ENCODE data around the gene MAEA. TPM values are rescaled to one million over a fixed set of nuclear protein-coding genes. Genes with fewer than 3 reads are reported as not detected.

The MAEA gene
- total and polyA plus RNA-seq, 9 donors = 23.8 to 71.3 (median 56.7) TPM

- no peaks in the 10 kb centered on the region for H3K27me3 ChIP-seq
- H3K36me3 ChIP-seq = no peaks in the 10 kb centered on the region
- no peaks in the 10 kb centered on the region for H3K4me1 ChIP-seq (ENCODE audit: insufficient read depth)
- no peak for DNase-seq
- intact Hi-C loops (cut with DNase I) = no loop called here
- TF ChIP-seq POLR2A (IDR thresholded peaks at IDR 0.05) (no peak), CTCF (IDR thresholded peaks at IDR 0.05) (no peak), EP300 (IDR thresholded peaks at IDR 0.05) (no peak)
- H3K4me3 ChIP-seq = no peak overlapping the region
- WGBS, 3 donors = 84 to 88% (median 86%) methylated on average over 23 of the region's 23 CpGs
- H3K27ac ChIP-seq = no peak overlapping the region
- H3K9me3 ChIP-seq = no peaks in the 10 kb centered on the region
Observed at GRCh38 chr4:1376391-1376840, 86.7 kb downstream of the MAEA start.

- WGBS, 3 donors = 90 to 93% (median 93%) methylated on average over 32 of the region's 32 CpGs
- no peak for TF ChIP-seq EP300 (IDR thresholded peaks at IDR 0.05)
- Histone ChIP-seq H3K4me3 (no peak overlapping the region), H3K4me1 (ENCODE audit: insufficient read depth) (no peaks in the 10 kb centered on the region), H3K36me3 (no peaks in the 10 kb centered on the region), H3K27me3 (no peaks in the 10 kb centered on the region), H3K9me3 (no peaks in the 10 kb centered on the region), H3K27ac (no peak overlapping the region)
- intact Hi-C loops (cut with DNase I) = no loop called here
- peak in 3 of 5 donors; percentile 14 to 35 (median 21) for DNase-seq
Observed at GRCh38 chr4:1376841-1377605, 87.3 kb downstream of the MAEA start.

- H3K4me3 ChIP-seq = no peak overlapping the region
- intact Hi-C loops (cut with DNase I) = no loop called here
- no peaks in the 10 kb centered on the region for H3K9me3 ChIP-seq
- TF ChIP-seq CTCF (IDR thresholded peaks at IDR 0.05) = no peak
- no peak for TF ChIP-seq EP300 (IDR thresholded peaks at IDR 0.05)
- no peak for TF ChIP-seq POLR2A (IDR thresholded peaks at IDR 0.05)
- H3K27ac ChIP-seq = no peak overlapping the region
- H3K4me1 ChIP-seq (ENCODE audit: insufficient read depth) = no peaks in the 10 kb centered on the region
- H3K36me3 ChIP-seq = no peaks in the 10 kb centered on the region
- no peaks in the 10 kb centered on the region for H3K27me3 ChIP-seq
- DNase-seq = peak in 2 of 5 donors; percentile 18 to 31
- WGBS, 3 donors = 88 to 90% (median 89%) methylated on average over 19 of the region's 19 CpGs
Observed at GRCh38 chr4:1377606-1378261, 88.0 kb downstream of the MAEA start.

- no peaks in the 10 kb centered on the region for H3K36me3 ChIP-seq
- no peak overlapping the region for H3K4me3 ChIP-seq
- no peaks in the 10 kb centered on the region for H3K4me1 ChIP-seq (ENCODE audit: insufficient read depth)
- no peaks in the 10 kb centered on the region for H3K9me3 ChIP-seq
- DNase-seq = peak in 2 of 5 donors; percentile 15 to 29
- TF ChIP-seq CTCF (IDR thresholded peaks at IDR 0.05) (no peak), POLR2A (IDR thresholded peaks at IDR 0.05) (no peak), EP300 (IDR thresholded peaks at IDR 0.05) (no peak)
- no peaks in the 10 kb centered on the region for H3K27me3 ChIP-seq
- intact Hi-C loops (cut with DNase I) = no loop called here
- 89 to 94% (median 91%) methylated on average over 21 to 30 of the region's 30 CpGs for WGBS, 3 donors
- no peak overlapping the region for H3K27ac ChIP-seq
Observed at GRCh38 chr4:1378559-1379231, 89.0 kb downstream of the MAEA start.

Measured in ovary (tissue), 9 donors.